ENCODE results near the gene SLC5A8.

- TF ChIP-seq CTCF (conservative IDR thresholded peaks at IDR 0.05) (no peak), EZH2 (IDR thresholded peaks at IDR 0.05; ENCODE audit: low read depth) (no peak)
Measured at GRCh38 chr12:101207086-101207780, 2.8 kb downstream of the SLC5A8 start.

Data from PC-9 (cell line).